HFF-Myc (cell line): Measurements from ENCODE around the gene ADGRF4.

ENCODE experiments used
- DNase-seq: peaks from one replicate; pipeline ENCODE4 v3.0.0-alpha.2; 2011; ENCODE audit warnings: low read depth; ENCODE audit errors: extremely low read depth
- H3K4me3 ChIP-seq: replicated peaks from 2 replicates; pipeline ENCODE4 v1.5.1; 2011; ENCODE audit warnings: low read depth, mild to moderate bottlenecking, control low read depth, low read length
- TF ChIP-seq, protein P1 (sequence below): IDR thresholded peaks from 2 replicates; pipeline ENCODE4 v1.5.1; 2012; ENCODE audit warnings: mild to moderate bottlenecking, low read depth, low read length, control low read depth; ENCODE audit errors: missing control alignments

Gene ADGRF4

DNA sequence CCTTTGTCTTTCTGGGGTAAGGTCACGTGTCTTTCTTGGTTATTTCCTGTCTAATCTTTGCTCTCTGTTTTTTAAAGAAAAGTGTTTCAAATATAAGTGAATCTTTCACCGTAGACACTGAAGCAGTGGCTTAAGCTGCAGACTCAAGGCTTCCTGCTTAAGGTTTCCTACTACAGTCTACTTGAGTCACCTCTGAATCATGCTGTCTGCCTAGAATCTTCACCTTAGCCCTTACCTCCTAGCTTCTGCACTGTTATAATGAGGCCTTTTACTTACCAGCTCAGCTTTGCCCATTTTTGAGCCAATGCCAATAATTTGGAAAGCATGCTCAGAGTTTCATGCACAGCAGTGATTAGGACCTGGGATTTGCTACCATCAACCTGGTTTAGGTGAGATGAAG, 30.6 kb downstream of the ADGRF4 start:
- DNase-seq = no peak
- TF ChIP-seq, protein P1, sequence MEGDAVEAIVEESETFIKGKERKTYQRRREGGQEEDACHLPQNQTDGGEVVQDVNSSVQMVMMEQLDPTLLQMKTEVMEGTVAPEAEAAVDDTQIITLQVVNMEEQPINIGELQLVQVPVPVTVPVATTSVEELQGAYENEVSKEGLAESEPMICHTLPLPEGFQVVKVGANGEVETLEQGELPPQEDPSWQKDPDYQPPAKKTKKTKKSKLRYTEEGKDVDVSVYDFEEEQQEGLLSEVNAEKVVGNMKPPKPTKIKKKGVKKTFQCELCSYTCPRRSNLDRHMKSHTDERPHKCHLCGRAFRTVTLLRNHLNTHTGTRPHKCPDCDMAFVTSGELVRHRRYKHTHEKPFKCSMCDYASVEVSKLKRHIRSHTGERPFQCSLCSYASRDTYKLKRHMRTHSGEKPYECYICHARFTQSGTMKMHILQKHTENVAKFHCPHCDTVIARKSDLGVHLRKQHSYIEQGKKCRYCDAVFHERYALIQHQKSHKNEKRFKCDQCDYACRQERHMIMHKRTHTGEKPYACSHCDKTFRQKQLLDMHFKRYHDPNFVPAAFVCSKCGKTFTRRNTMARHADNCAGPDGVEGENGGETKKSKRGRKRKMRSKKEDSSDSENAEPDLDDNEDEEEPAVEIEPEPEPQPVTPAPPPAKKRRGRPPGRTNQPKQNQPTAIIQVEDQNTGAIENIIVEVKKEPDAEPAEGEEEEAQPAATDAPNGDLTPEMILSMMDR = no peak
- no peak overlapping the region for H3K4me3 ChIP-seq

DNA sequence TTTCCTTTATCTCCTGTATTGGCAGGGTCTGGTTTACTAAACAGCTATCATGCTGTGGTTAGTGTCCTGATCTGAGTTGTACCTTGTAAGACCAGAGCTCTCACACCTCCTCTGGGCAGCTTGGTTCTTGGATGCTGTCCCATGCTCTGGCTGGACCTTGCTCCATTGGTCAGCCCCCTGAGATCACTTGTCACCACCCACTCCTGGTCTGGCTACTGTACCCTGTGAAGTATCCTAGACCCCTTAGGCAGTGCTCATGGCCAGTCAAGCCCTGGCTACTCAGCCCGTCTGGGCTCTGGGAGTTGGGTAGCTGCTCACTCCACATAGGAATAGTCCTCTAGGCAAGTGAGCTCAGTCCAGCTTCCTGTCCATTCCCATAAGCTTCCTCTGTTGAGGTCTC, 31.1 kb downstream of the ADGRF4 start:
- TF ChIP-seq, protein P1 = no peak
- no peak overlapping the region for H3K4me3 ChIP-seq
- no peak for DNase-seq

DNA sequence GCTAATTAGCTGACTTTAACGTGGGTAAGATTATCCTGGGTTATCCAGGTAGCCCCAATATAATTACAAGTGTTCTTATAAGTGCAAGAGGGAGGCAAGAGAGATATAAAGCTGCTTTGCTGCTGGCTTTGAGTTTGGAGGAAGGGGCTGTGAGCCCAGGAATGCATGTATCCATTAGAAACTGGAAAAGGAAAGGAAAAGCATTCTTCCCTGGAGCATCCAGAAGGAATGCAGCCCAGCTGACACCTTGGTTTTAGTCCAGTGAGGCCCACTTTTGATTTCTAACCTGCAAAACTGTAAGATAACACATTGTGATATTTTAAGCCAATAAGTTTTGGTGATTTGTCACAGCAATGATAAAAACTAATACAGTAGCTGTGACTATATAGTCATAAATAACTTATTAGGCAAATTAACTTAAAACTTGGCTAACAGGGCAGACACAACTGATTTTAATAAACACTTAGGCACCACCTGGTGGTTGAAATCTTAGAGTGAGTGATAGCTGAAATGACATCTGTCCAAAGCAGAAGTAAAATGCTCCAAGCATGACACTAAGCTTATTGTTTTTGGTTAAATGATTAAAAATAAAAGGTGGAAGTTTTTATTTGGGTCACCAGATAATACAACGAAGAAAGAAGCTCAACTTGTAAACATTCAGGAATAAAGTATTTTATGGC, 35.6 kb downstream of the ADGRF4 start:
- TF ChIP-seq, protein P1 = no peak
- H3K4me3 ChIP-seq = no peak overlapping the region
- DNase-seq = no peak

DNA sequence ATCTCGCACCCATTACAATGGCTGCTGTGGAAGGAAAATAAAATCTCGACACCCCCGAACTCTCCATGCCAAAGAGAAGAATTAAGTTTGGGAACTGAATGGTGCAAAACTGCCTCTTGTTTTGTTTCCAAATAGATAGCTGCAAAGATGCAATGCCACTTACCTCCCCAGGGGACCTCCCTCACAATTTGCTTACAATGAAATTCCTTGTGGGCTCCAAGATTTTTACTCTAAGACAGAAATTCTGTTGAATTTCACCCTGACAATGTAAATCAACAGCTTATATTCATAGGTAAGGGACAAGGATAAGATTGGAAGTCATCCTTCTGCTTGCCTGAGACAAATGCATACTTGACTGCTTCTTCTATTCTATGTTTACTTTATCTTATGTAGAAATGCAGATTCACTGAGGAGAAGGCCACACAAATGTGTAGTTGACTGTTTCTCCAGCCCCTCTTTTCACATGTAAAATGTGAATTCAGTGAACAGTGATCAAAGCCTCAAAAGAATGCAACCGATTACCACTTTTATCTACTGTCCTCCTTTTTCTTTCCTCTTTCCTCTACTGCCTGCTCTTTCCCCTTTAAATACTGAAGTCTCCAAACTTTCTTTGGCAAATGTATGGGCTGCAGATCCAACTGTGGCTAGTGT, 36.6 kb downstream of the ADGRF4 start:
- no peak overlapping the region for H3K4me3 ChIP-seq
- DNase-seq = no peak
- TF ChIP-seq, protein P1 = no peak

DNA sequence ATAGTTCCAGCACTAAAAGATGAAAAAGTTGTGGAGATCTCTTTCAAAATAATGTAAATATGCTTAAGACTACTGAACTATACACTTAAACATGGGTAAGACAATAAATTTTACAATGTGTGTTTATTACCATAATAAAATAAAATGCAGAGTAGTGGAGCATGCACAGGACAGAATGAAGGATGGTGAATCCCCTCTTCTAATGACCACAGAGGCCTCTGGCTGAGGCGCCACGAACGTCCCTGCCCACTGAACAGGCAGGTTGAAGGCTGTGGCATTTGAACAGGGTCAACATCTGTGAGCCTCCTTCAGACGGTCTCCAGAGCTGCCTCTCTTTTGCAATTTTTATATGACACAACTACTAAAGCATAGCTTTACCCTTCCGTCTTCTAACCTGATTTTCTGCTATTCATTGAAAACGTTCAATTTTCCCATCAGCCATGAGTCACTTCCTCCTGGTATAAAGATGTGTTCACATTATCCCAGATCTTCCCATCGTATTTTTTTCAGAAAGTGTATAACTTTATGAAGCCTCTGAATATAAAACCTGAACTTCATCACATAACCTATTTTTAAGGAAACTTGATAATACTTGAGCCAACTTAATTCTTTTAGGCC, 37.8 kb downstream of the ADGRF4 start:
- no peak overlapping the region for H3K4me3 ChIP-seq
- DNase-seq = no peak
- TF ChIP-seq, protein P1 = no peak

DNA sequence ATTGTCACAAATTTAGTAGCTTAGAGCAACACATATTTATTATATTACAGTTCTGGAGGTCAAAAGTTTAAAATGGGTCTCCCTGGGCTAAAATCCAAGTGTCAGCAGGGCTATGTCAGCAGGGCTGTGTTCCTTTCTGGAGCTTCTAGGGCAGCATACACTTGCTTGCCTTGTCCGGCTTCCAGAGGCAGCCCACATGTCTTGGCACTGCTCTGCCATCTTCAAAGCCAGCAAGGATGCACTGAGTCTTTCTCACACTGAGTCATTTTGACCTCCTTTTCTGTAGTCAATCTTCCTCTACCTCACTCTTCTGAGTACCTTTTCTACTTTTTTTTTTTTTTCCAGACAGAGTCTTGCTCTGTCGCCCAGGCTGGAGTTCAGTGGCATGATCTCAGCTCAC, 39.0 kb downstream of the ADGRF4 start:
- no peak for DNase-seq
- no peak overlapping the region for H3K4me3 ChIP-seq
- TF ChIP-seq, protein P1 = no peak

DNA sequence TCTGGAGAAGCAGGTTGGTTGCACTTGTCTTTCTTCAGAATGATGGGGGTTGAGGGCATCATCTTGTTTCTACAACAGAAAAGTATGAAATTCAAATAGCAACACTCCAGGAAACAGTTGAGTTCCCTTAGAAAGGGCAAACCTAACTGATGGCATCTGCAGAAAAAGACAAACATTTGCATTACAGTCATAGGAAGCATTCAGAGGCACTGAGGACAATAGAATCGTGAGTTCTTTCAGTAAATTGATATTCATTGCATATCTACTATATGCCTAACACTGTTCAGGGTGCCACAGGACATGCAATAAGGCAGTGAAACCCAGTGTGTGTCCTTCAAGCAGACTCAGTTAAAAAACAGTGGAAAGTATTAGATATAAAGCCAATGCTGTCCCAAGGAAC, 42.3 kb downstream of the ADGRF4 start:
- H3K4me3 ChIP-seq = no peak overlapping the region
- TF ChIP-seq, protein P1 = no peak
- no peak for DNase-seq
